PFSK-1 (cell line): ENCODE measurements around the gene UPF3B.

Experiments used
- FOXP2 ChIP-seq: optimal IDR thresholded peaks from 2 replicates; pipeline ENCODE3; 2011; ENCODE audit warnings: borderline replicate concordance, control low read depth, inconsistent platforms; ENCODE audit not compliant: insufficient read depth; ENCODE audit errors: extremely low read length, extremely low read depth
- POLR2AphosphoS5 ChIP-seq: IDR thresholded peaks from 2 replicates; pipeline ENCODE4 v1.6.1; 2012; ENCODE audit warnings: low read depth, mild to moderate bottlenecking, control low read depth, low read length, moderate library complexity
- SIN3A ChIP-seq: IDR thresholded peaks from 2 replicates; pipeline ENCODE4 v1.6.1; 2012; ENCODE audit warnings: mild to moderate bottlenecking, low read length, moderate library complexity, borderline replicate concordance; ENCODE audit not compliant: insufficient read depth
- TAF1 ChIP-seq: IDR thresholded peaks from 2 replicates; pipeline ENCODE4 v1.6.1; 2012; ENCODE audit warnings: low read length, control low read depth, borderline replicate concordance; ENCODE audit not compliant: insufficient read depth
- TF ChIP-seq, protein P1 (sequence below), 2 experiments: IDR thresholded peaks; 2 replicates each; pipeline versions ENCODE4 v1.6.1 to v1.8.0; 2011 to 2012; ENCODE audit warnings: low read depth in 2 of 2, low read length in 2 of 2, control low read depth in 1 of 2, inconsistent platforms in 1 of 2, mild to moderate bottlenecking in 1 of 2, moderate library complexity in 1 of 2; ENCODE audit not compliant: insufficient read depth in 1 of 2

Gene UPF3B

GRCh38 chrX:119871599-119872395 lies 19.0 kb upstream of the UPF3B start, which contains the start of the genes NDUFA1 and RNF113A:
NDUFA1 (plus strand) TSS chrX:119871832; CDS start chrX:119871912, 80 bp downstream.
RNF113A (minus strand) TSS chrX:119871733; CDS start chrX:119871613, 120 bp downstream.
- TF ChIP-seq, protein P1, sequence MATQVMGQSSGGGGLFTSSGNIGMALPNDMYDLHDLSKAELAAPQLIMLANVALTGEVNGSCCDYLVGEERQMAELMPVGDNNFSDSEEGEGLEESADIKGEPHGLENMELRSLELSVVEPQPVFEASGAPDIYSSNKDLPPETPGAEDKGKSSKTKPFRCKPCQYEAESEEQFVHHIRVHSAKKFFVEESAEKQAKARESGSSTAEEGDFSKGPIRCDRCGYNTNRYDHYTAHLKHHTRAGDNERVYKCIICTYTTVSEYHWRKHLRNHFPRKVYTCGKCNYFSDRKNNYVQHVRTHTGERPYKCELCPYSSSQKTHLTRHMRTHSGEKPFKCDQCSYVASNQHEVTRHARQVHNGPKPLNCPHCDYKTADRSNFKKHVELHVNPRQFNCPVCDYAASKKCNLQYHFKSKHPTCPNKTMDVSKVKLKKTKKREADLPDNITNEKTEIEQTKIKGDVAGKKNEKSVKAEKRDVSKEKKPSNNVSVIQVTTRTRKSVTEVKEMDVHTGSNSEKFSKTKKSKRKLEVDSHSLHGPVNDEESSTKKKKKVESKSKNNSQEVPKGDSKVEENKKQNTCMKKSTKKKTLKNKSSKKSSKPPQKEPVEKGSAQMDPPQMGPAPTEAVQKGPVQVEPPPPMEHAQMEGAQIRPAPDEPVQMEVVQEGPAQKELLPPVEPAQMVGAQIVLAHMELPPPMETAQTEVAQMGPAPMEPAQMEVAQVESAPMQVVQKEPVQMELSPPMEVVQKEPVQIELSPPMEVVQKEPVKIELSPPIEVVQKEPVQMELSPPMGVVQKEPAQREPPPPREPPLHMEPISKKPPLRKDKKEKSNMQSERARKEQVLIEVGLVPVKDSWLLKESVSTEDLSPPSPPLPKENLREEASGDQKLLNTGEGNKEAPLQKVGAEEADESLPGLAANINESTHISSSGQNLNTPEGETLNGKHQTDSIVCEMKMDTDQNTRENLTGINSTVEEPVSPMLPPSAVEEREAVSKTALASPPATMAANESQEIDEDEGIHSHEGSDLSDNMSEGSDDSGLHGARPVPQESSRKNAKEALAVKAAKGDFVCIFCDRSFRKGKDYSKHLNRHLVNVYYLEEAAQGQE (IDR thresholded peaks at IDR 0.05; ENCODE audit: insufficient read depth in 1 of 2, low read depth in 2 of 2, low read length in 2 of 2): 0 out of 4 replicates have a peak, but pooled peaks of 1 of the 2 experiments have one; percentile 48
- TF ChIP-seq FOXP2: peak; percentile 57
- TF ChIP-seq SIN3A: no peak
- TF ChIP-seq TAF1: peak; percentile 91
- TF ChIP-seq POLR2AphosphoS5: peak; percentile 89

GRCh38 chrX:119871245-119871598 lies 18.5 kb upstream of the UPF3B start:
- TF ChIP-seq POLR2AphosphoS5 (no peak), TAF1 (no peak), FOXP2 (no peak)
- TF ChIP-seq, protein P1 (IDR thresholded peaks at IDR 0.05; ENCODE audit: insufficient read depth in 1 of 2, low read depth in 2 of 2, low read length in 2 of 2): no peak

DNA sequence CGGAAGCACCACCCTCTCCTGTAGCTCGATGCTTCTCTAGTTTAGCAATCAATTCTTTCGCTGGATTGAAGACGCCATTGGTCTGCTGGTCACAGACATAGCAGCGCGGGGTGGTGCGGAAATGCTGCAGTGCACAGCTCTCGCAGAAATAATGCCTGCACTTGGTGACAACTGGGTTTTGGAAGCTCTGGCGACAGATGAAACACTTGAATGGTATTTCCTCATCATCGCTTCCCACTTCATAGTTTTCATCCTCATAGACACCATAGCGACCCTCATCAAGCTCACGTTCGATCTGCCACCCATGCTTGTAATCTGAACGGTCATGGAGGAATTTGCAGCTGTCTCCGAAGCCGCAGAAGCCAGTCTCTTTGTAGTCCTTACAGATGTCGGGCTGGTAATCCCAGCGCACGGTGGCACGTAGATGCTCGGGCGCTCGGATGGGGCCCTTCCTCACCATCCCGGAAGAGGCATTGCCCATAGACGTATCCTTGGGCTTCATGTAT lies 17.9 kb upstream of the UPF3B start:
- TF ChIP-seq POLR2AphosphoS5 (no peak), FOXP2 (no peak), SIN3A (no peak), TAF1 (no peak)
- TF ChIP-seq, protein P1 (IDR thresholded peaks at IDR 0.05; ENCODE audit: insufficient read depth in 1 of 2, low read depth in 2 of 2, low read length in 2 of 2): no peak

DNA sequence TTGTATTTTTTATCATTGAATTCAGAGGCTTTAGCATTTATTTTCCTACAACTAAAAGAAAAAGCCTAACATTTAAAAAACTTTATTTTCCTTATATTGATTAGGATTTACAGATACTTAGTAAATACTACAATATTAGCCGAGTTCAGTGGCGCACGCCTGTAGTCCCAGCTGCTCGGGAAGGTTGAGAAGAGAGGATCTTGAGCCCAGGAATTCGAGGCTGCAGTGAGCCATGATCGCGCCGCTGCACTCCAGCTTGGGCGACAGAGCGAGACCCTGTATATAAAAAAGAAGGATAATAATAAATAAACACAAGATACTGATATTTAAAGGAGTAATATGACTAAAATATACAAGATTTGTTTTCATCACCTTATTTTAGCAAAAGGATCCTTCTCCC lies 681 bp upstream of the UPF3B start:
- TF ChIP-seq, protein P1 (IDR thresholded peaks at IDR 0.05; ENCODE audit: insufficient read depth in 1 of 2, low read depth in 2 of 2, low read length in 2 of 2): no peak
- no peak for TF ChIP-seq FOXP2
- TF ChIP-seq TAF1: no peak
- TF ChIP-seq SIN3A: no peak
- TF ChIP-seq POLR2AphosphoS5: no peak

DNA sequence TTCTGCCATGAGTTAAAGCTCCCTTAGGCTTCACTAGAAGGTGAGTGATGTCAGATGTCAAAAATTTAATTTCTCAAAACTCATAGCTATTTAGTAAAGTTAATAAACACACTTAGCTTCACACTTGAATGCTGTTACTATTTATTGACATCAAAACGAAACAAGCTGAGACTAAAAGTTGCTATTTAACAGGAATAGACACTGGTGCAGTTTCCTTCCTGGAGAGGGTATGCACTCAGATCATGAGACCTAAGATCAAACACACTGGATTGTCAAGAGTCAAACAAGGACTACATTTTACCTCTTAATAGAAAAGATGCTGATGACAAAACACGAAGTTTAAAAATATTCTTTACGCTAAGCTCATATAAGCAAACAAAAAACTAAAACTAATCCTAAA lies 18.9 kb downstream of the UPF3B start:
- no peak for TF ChIP-seq POLR2AphosphoS5
- TF ChIP-seq SIN3A: no peak
- TF ChIP-seq TAF1: no peak
- TF ChIP-seq, protein P1 (IDR thresholded peaks at IDR 0.05; ENCODE audit: insufficient read depth in 1 of 2, low read depth in 2 of 2, low read length in 2 of 2): no peak
- no peak for TF ChIP-seq FOXP2
